Tibial nerve (tissue), 4 donors: ENCODE data around the gene MYO1B.

Experiments
- EP300 ChIP-seq, 2 donors: sonication (generic); formaldehyde crosslinking; IDR thresholded peaks; one replicate each; pipeline ENCODE4 v1.6.1; 2017; ENCODE audit warnings: antibody characterized with exemption in 2 of 2, mild to moderate bottlenecking in 1 of 2
- POLR2A ChIP-seq, 2 donors: fragments of 450-650 bp; IDR thresholded peaks; one replicate each; pipeline ENCODE4 v1.6.1; 2017; ENCODE audit warnings: antibody characterized with exemption in 2 of 2, mild to moderate bottlenecking in 2 of 2, moderate library complexity in 2 of 2
- TF ChIP-seq, protein P1 (sequence below), 5 experiments: fragments of 200-600 bp in 3 of 5; fragments of 450-650 bp in 2 of 5; sonication (generic) in 3 of 5; IDR thresholded peaks; one replicate each; pipeline ENCODE4 v1.5.1; 2016 to 2019; ENCODE audit warnings: antibody characterized with exemption in 5 of 5, mild to moderate bottlenecking in 3 of 5, moderate library complexity in 2 of 5

- TF ChIP-seq, protein P1, sequence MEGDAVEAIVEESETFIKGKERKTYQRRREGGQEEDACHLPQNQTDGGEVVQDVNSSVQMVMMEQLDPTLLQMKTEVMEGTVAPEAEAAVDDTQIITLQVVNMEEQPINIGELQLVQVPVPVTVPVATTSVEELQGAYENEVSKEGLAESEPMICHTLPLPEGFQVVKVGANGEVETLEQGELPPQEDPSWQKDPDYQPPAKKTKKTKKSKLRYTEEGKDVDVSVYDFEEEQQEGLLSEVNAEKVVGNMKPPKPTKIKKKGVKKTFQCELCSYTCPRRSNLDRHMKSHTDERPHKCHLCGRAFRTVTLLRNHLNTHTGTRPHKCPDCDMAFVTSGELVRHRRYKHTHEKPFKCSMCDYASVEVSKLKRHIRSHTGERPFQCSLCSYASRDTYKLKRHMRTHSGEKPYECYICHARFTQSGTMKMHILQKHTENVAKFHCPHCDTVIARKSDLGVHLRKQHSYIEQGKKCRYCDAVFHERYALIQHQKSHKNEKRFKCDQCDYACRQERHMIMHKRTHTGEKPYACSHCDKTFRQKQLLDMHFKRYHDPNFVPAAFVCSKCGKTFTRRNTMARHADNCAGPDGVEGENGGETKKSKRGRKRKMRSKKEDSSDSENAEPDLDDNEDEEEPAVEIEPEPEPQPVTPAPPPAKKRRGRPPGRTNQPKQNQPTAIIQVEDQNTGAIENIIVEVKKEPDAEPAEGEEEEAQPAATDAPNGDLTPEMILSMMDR (IDR thresholded peaks at IDR 0.05), result no peak
- no peak for TF ChIP-seq POLR2A (IDR thresholded peaks at IDR 0.05)
- TF ChIP-seq EP300 (IDR thresholded peaks at IDR 0.05), result no peak
Observed at GRCh38 chr2:191434072-191434471, 188.9 kb downstream of the MYO1B start.
